ENCODE measurements around the gene PPFIA2. TPM values are rescaled to one million over a fixed set of nuclear protein-coding genes. Genes with fewer than 3 reads are reported as not detected.

PPFIA2 gene
- total RNA-seq, 1 donor from 2014 or later = 0.83 TPM

DNA sequence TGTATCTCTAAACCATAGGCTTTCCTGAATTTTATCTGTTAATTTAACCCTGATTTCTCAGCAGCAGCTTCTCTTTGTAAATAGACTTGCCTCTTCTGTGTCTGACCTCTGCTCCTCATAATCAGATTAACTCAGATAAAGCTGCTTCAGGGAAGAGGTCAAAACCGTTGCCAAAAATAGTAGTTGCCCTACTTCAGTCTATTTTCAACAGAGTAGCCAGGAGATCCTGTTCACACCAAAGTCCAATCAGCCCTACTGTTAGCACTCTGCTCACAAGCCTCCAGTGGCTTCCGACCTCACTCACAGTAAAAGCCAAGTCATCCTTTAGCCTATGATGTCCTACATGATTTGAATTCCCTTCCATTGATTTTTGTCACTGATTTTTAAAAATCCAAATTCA lies 258.4 kb downstream of the PPFIA2 start:
- TF ChIP-seq, protein P1, sequence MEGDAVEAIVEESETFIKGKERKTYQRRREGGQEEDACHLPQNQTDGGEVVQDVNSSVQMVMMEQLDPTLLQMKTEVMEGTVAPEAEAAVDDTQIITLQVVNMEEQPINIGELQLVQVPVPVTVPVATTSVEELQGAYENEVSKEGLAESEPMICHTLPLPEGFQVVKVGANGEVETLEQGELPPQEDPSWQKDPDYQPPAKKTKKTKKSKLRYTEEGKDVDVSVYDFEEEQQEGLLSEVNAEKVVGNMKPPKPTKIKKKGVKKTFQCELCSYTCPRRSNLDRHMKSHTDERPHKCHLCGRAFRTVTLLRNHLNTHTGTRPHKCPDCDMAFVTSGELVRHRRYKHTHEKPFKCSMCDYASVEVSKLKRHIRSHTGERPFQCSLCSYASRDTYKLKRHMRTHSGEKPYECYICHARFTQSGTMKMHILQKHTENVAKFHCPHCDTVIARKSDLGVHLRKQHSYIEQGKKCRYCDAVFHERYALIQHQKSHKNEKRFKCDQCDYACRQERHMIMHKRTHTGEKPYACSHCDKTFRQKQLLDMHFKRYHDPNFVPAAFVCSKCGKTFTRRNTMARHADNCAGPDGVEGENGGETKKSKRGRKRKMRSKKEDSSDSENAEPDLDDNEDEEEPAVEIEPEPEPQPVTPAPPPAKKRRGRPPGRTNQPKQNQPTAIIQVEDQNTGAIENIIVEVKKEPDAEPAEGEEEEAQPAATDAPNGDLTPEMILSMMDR (IDR thresholded peaks at IDR 0.05) = no peak
- ATAC-seq (no peak), DNase-seq (no peak)
- no peaks in the 10 kb centered on the region for H3K9me3 ChIP-seq
- H3K4me1 ChIP-seq = no peaks in the 10 kb centered on the region
- H3K4me3 ChIP-seq = no peak overlapping the region
- no peak overlapping the region for H3K27ac ChIP-seq
- no peaks in the 10 kb centered on the region for H3K27me3 ChIP-seq (ENCODE audit: low read depth)
- intact Hi-C loops (cut with DNase I) = no loop called here
- no peaks in the 10 kb centered on the region for H3K36me3 ChIP-seq

DNA sequence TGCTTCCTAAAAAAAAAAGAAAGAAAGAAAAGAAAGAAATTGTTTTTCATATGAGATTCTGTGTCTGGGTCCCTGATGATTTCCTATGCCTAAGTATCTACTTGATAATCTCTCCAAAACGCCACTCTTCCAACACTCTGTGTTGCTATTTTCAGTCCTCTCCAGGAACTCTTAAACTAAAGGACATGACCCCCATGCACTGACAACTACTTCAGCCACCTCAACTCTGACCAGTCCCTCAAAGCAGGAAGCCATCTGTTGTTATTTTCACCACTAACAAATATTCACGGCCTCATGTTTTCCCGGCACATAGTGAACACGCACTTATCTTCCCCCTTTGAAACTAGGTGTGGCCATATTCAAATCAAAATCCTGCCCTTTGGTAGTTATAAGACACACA lies 259.3 kb downstream of the PPFIA2 start:
- Histone ChIP-seq H3K36me3 (no peaks in the 10 kb centered on the region), H3K27me3 (ENCODE audit: low read depth) (no peaks in the 10 kb centered on the region), H3K9me3 (no peaks in the 10 kb centered on the region), H3K4me1 (no peaks in the 10 kb centered on the region), H3K27ac (no peak overlapping the region), H3K4me3 (no peak overlapping the region)
- peak; percentile 59 to 66 for ATAC-seq
- intact Hi-C loops (cut with DNase I) = no loop called here
- TF ChIP-seq, protein P1 (IDR thresholded peaks at IDR 0.05) = no peak
- DNase-seq = no peak

DNA sequence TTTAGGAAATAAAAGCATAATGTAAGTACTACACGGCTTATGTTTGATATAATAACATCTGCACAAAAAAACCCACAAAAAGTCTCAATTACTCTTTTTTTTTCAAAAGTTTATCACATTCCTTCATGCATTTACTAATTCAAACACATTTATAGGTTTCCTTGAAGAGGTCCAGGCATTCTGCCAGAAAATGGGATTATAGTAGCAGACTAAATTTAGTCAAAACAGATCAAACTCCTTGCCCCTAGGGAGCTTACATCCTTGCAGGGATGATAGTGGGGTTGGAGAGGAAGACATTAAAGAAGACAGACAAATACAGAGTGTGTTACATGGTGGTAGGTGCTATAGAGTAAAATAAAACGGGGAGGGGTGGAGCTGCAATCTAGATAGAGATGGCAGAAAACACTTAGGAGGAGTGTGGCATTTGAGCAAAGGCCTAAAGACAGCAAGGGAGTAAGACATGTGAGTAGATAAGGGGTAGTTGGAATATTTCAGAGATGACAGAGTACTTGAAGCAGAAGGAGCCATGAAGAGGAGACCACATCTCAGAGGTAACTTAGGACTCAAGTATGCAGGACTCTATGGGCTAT lies 266.9 kb downstream of the PPFIA2 start:
- Histone ChIP-seq H3K27me3 (ENCODE audit: low read depth) (no peaks in the 10 kb centered on the region), H3K9me3 (no peaks in the 10 kb centered on the region), H3K4me3 (no peak overlapping the region), H3K4me1 (no peaks in the 10 kb centered on the region), H3K27ac (no peak overlapping the region), H3K36me3 (no peaks in the 10 kb centered on the region)
- TF ChIP-seq, protein P1 (IDR thresholded peaks at IDR 0.05) = no peak
- ATAC-seq (no peak), DNase-seq (no peak)
- intact Hi-C loops (cut with DNase I) = no loop called here

DNA sequence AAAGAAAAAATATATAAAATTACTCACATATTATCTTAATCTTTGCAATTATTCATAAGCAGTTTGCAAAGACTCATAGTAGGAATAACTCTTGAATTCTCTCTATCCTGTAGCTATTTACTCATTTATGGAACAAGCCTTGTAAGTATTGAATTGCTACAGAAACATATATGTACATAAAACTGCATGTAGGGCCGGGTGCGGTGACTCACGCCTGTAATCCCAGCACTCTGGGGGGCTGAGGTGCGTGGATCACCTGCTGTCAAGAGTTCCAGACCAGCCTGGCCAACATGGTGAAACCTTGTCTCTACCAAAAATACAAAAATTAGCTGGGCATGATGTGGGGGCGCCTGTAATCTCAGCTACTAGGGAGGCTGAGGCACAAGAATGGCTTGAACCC lies 286.2 kb downstream of the PPFIA2 start:
- no peak for ATAC-seq

DNA sequence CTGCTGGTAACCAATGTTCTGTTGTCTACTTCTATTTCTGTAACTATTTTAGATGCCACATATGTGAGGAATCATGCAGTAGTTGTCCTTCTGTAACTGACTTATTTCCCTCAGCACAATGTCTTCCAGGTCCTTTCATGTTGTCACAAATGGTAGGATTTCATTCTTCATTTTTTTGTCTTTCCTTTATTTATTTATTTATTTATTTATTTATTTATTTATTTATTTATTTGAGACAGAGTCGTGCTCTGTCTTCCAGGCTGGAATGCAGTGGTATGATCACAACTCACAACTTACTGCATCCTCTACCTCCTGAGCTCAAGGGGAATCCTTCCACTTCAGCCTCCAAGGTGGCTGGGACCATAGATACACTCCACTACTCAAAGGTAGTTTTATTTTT lies 288.2 kb downstream of the PPFIA2 start:
- H3K4me1 ChIP-seq = no peaks in the 10 kb centered on the region
- DNase-seq (no peak), ATAC-seq (no peak)
- TF ChIP-seq, protein P1 (IDR thresholded peaks at IDR 0.05) = no peak
- H3K4me3 ChIP-seq = no peak overlapping the region
- no peaks in the 10 kb centered on the region for H3K36me3 ChIP-seq
- no peaks in the 10 kb centered on the region for H3K27me3 ChIP-seq (ENCODE audit: low read depth)
- intact Hi-C loops (cut with DNase I) = no loop called here
- H3K9me3 ChIP-seq = no peaks in the 10 kb centered on the region
- H3K27ac ChIP-seq = no peak overlapping the region

More for the DNA sequence above, 286.2 kb downstream of the PPFIA2 start:
- Histone ChIP-seq H3K36me3 (no peaks in the 10 kb centered on the region), H3K27ac (no peak overlapping the region), H3K9me3 (no peaks in the 10 kb centered on the region), H3K4me1 (no peaks in the 10 kb centered on the region), H3K27me3 (ENCODE audit: low read depth) (no peaks in the 10 kb centered on the region), H3K4me3 (no peak overlapping the region)
- intact Hi-C loops (cut with DNase I) = no loop called here
- TF ChIP-seq, protein P1 (IDR thresholded peaks at IDR 0.05) = no peak
- no peak for DNase-seq
